Epithelial cell of proximal tubule (primary cell): ENCODE measurements around the gene GJA5. TPM values are rescaled to one million over a fixed set of nuclear protein-coding genes. Genes with fewer than 3 reads are reported as not detected.

ENCODE experiments used
- DNase-seq: peaks from one replicate; pipeline ENCODE4 v3.0.0-alpha.2; 2011; ENCODE audit warnings: low read depth
- H3K4me3 ChIP-seq: 2 replicates; pipeline ENCODE4 v1.5.1; 2011; ENCODE audit warnings: low read depth, mild to moderate bottlenecking, low read length
- total RNA-seq: library from RNA; depleted of rRNA; stranded (reverse); fragments of >200 nt; gene quantifications from 2 replicates; pipeline ENCODE4 v1.2.3, GENCODE V29; 2015
- TF ChIP-seq, protein P1 (sequence below): conservative IDR thresholded peaks from 2 replicates; pipeline ENCODE4 v1.5.1; 2012; ENCODE audit warnings: low read depth, mild to moderate bottlenecking, low read length

GJA5 gene
- total RNA-seq, 1 donor from 2014 or later: 1.2 TPM

DNA sequence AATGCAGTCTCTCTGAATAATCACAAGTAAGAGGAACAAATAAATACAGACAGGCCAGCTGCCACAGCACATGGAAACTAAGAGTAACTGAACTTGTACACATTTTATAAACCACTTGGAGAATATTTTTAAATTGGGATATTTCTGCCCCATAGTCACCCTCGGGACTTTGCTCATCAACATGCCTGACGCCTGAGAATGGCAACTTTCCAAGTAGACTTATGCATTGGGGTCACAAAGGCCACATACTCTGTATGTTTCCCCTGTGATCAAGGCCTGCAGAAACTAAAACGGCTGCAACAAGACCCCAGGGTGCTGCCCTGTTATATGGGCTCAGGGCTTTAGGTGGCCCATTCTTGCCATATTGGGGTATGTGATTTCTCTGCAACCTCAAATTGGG, 38.3 kb upstream of the GJA5 start:
- H3K4me3 ChIP-seq: no peak overlapping the region
- no peak for DNase-seq
- TF ChIP-seq, protein P1, sequence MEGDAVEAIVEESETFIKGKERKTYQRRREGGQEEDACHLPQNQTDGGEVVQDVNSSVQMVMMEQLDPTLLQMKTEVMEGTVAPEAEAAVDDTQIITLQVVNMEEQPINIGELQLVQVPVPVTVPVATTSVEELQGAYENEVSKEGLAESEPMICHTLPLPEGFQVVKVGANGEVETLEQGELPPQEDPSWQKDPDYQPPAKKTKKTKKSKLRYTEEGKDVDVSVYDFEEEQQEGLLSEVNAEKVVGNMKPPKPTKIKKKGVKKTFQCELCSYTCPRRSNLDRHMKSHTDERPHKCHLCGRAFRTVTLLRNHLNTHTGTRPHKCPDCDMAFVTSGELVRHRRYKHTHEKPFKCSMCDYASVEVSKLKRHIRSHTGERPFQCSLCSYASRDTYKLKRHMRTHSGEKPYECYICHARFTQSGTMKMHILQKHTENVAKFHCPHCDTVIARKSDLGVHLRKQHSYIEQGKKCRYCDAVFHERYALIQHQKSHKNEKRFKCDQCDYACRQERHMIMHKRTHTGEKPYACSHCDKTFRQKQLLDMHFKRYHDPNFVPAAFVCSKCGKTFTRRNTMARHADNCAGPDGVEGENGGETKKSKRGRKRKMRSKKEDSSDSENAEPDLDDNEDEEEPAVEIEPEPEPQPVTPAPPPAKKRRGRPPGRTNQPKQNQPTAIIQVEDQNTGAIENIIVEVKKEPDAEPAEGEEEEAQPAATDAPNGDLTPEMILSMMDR: no peak

DNA sequence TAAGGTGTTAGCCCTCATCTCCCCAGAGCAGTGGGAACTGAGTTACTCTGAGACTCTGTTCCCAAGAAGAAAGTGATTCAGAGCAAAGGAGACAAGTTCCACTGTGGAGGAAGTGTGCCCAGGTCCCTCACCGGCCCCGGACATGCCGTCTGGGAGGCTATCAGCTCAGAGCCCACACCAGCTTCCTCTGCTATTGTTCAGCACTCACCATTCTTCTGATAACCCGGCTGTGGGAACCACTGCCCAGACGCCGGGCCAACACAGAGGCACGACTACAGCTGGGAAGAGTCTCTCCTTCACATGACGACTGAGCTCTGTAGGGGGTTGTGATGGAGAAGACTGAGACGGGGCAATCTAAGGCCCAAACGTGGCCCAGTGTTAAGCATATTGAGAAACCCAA, 34.2 kb upstream of the GJA5 start:
- no peak overlapping the region for H3K4me3 ChIP-seq
- no peak for DNase-seq
- TF ChIP-seq, protein P1: no peak

- DNase-seq: no peak
- TF ChIP-seq, protein P1: no peak
- no peak overlapping the region for H3K4me3 ChIP-seq
These were observed 31.5 kb upstream of the GJA5 start for GRCh38 chr1:147791876-147792275.

- no peak for DNase-seq
- no peak overlapping the region for H3K4me3 ChIP-seq
- TF ChIP-seq, protein P1: no peak
These were observed 27.4 kb upstream of the GJA5 start for GRCh38 chr1:147787765-147788164.

DNA sequence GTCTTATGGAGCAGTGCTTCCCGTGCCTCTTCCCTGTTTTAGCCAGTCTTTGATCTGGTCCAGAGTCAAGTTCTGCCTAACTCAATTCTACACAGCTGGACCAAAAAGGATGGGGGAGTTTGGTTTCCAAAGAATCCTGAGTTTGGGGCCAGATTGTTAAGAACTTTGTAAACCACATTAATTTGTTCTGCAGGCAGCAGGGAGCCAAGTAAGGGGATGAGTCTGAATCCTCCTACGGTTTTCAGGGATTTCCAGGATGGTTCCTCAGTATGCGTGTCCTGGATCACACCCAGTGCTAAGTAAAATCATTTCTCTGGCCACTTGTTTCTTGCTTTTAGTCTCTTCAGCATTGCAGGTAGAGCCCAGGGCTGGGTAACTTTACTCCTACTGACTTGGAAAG, 26.1 kb upstream of the GJA5 start:
- TF ChIP-seq, protein P1: no peak
- DNase-seq: no peak
- no peak overlapping the region for H3K4me3 ChIP-seq

- no peak overlapping the region for H3K4me3 ChIP-seq
- TF ChIP-seq, protein P1: no peak
- DNase-seq: no peak
These were observed 25.5 kb upstream of the GJA5 start for GRCh38 chr1:147785794-147786506.

- H3K4me3 ChIP-seq: no peak overlapping the region
- no peak for DNase-seq
- TF ChIP-seq, protein P1: no peak
These were observed 24.5 kb upstream of the GJA5 start for GRCh38 chr1:147784941-147785340.
